HG02798 (cell line): ENCODE results near the gene CDKN2B-AS1.

ENCODE experiments used
- ATAC-seq: cut with Tn5 transposase; IDR thresholded peaks from one replicate; pipeline ENCODE4 v1.9.1; 2021; ENCODE audit warnings: mild to moderate bottlenecking; ENCODE audit not compliant: unreplicated experiment, poor library complexity

Gene CDKN2B-AS1

GRCh38 chr9:22114956-22115355 is 120.4 kb downstream of the CDKN2B-AS1 start:
- ATAC-seq, result no peak

GRCh38 chr9:22116758-22117157 is 122.2 kb downstream of the CDKN2B-AS1 start:
- no peak for ATAC-seq

- no peak for ATAC-seq
These were observed 123.2 kb downstream of the CDKN2B-AS1 start for GRCh38 chr9:22117511-22118384.

GRCh38 chr9:22118810-22119521 is 124.4 kb downstream of the CDKN2B-AS1 start:
- ATAC-seq, result no peak

GRCh38 chr9:22119522-22120158 is 125.0 kb downstream of the CDKN2B-AS1 start:
- ATAC-seq, result peak; percentile 71

GRCh38 chr9:22120159-22120549 is 125.6 kb downstream of the CDKN2B-AS1 start:
- ATAC-seq, result no peak

GRCh38 chr9:22120595-22120994 is 126.0 kb downstream of the CDKN2B-AS1 start:
- ATAC-seq, result no peak

GRCh38 chr9:22124263-22125011 is 129.8 kb downstream of the CDKN2B-AS1 start:
- no peak for ATAC-seq

GRCh38 chr9:22129133-22129532 is 134.5 kb downstream of the CDKN2B-AS1 start:
- ATAC-seq, result no peak

- no peak for ATAC-seq
These were observed 135.0 kb downstream of the CDKN2B-AS1 start for GRCh38 chr9:22129633-22130032.

- no peak for ATAC-seq
These were observed 137.2 kb downstream of the CDKN2B-AS1 start for GRCh38 chr9:22131817-22132216.

- no peak for ATAC-seq
These were observed 139.8 kb downstream of the CDKN2B-AS1 start for GRCh38 chr9:22134390-22134789.

GRCh38 chr9:22136461-22137096 is 142.0 kb downstream of the CDKN2B-AS1 start:
- ATAC-seq, result no peak

GRCh38 chr9:22138956-22139660 is 144.5 kb downstream of the CDKN2B-AS1 start:
- no peak for ATAC-seq

- ATAC-seq, result no peak
These were observed 147.3 kb downstream of the CDKN2B-AS1 start for GRCh38 chr9:22141908-22142307.

- no peak for ATAC-seq
These were observed 148.1 kb downstream of the CDKN2B-AS1 start for GRCh38 chr9:22142671-22143070.

GRCh38 chr9:22143799-22144625 is 149.4 kb downstream of the CDKN2B-AS1 start:
- ATAC-seq, result no peak

GRCh38 chr9:22146604-22147003 is 152.0 kb downstream of the CDKN2B-AS1 start:
- no peak for ATAC-seq
